GM18868 (cell line): Measurements from ENCODE around the gene TRIP11.

ENCODE experiments used
- ATAC-seq: cut with Tn5 transposase; IDR thresholded peaks from one replicate; pipeline ENCODE4 v1.9.1; 2021; ENCODE audit warnings: mild to moderate bottlenecking, moderate library complexity; ENCODE audit not compliant: unreplicated experiment

Gene TRIP11

GRCh38 chr14:91926131-91926890 is 113.5 kb downstream of the TRIP11 start:
- ATAC-seq = no peak

- ATAC-seq = no peak
Observed at GRCh38 chr14:91925727-91926121, 114.1 kb downstream of the TRIP11 start.

DNA sequence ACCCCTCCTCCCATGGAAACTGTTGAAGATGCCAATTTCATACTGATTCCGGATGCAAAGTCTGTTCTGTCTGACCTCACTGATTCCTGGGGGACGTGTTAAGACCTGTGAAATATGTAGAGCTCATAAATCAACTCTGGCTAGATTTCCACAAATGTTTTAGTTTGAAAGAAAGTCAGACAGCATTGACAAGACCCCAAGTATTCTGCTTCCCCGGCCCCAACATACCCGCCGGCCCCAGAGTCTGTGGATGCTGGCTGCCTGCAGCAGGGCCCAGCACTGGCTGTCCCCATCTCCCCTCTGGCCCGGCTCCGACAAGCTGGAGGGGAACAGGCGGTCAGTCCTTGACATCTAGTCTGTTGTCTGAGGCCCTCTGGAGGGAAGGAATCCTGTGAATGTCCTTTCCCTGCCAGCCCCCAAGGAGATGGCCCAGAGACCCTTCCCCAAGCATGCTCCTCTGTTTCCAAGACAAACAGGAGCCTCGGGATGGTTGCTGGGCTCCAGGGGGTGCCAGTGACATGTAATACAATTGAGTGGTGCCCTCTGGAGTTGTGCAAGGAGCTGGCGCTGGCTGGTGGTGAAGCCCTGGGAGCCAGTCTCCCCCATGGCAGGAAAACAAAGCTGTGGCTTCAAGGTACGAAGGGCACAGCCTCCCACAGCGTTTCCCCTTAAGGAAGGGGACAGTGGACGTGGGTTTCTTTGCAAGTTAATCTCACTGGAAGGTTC is 114.7 kb downstream of the TRIP11 start:
- no peak for ATAC-seq

GRCh38 chr14:91920526-91920925 is 119.3 kb downstream of the TRIP11 start:
- ATAC-seq = no peak

- no peak for ATAC-seq
Observed at GRCh38 chr14:91919814-91920213, 120.0 kb downstream of the TRIP11 start.

DNA sequence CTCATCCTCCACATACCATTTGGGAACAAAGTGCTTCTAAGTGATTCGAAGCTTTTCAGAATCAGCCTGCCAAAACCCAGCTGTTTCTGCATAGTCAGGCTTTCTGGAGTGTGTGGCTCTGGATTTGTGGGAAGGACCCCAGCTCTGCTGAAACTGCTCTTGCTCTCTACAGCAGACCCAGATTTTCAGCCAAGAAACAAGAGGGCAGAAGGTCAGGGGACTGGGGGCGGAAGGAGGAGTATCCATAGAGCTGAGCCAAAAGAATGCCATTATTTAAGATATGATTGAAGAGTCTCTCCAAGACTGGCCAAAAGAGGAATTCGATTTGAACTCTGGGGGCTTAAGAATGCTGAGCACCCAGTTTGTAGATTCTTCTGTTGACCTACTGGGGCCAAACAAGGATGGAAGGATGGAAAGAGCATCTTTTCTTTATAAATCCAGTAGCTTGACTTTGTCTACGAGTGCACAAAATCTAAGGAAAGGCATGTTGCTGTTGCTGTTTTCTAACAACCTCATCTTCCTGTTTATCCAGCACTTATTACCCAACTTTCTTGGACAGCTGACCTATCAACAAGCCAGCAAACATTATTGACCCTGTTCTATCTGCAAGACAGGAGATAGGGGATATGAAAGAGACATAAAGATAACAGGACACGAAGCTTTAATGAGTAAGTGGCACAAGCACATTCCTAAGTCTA is 121.5 kb downstream of the TRIP11 start:
- ATAC-seq = no peak
